OCI-LY7 (cell line): ENCODE measurements around the gene EYS.

Experiments
- CTCF ChIP-seq: fragments of 200-600 bp; sonication (generic); conservative IDR thresholded peaks from 2 replicates; pipeline ENCODE4 v1.5.1; 2014; ENCODE audit warnings: mild to moderate bottlenecking, antibody characterized with exemption, low read length, moderate library complexity, mixed read lengths
- EZH2phosphoT487 ChIP-seq: fragments of 200-600 bp; sonication (generic); IDR thresholded peaks from 2 replicates; pipeline ENCODE4 v1.6.1; 2018; ENCODE audit warnings: low read depth, borderline replicate concordance, mild to moderate bottlenecking, mixed run types, antibody characterized with exemption, low read length, moderate library complexity, mixed read lengths

- no peak for TF ChIP-seq CTCF
- TF ChIP-seq EZH2phosphoT487 = no peak
These were observed 137.5 kb downstream of the EYS start for GRCh38 chr6:65569505-65569904.
